PC-9 (cell line): ENCODE results near the gene HMX1. TPM values are rescaled to one million over a fixed set of nuclear protein-coding genes. Genes with fewer than 3 reads are reported as not detected.

ENCODE experiments used
- BruUV-seq: library from RNA; stranded (reverse); fragments of 400-500 nt; replicated peaks from 2 replicates; lab custom pipeline; 2021; lab: Mats Ljungman, UMichigan
- CTCF ChIA-PET: fragments of 300-600 bp; sonication (Branson Sonifier 250); formaldehyde crosslinking; loops from one replicate; lab custom pipeline; 2022; ENCODE audit warnings: antibody characterized with exemption; lab: Charles Lee
- POLR2A ChIA-PET: fragments of 300-600 bp; sonication (Branson Sonifier 250); formaldehyde crosslinking; loops from one replicate; lab custom pipeline; 2022; ENCODE audit warnings: antibody characterized with exemption; ENCODE audit not compliant: unreplicated experiment; lab: Charles Lee
- DNase-seq, 2 experiments: peaks; one replicate each; pipeline versions ENCODE4 v3.0.0 to v3.0.0-alpha.2; 2015 to 2022; ENCODE audit warnings: mixed read lengths in 1 of 2
- H2AFZ ChIP-seq: fragments of 200-600 bp; sonication (generic); 2 replicates; pipeline ENCODE4 v1.8.1; 2017; ENCODE audit warnings: antibody characterized with exemption
- H3F3A ChIP-seq: fragments of 200-600 bp; sonication (generic); 2 replicates; pipeline ENCODE4 v1.8.1; 2017; ENCODE audit warnings: antibody characterized with exemption, mild to moderate bottlenecking, low read depth; ENCODE audit not compliant: insufficient read depth
- H3K27ac ChIP-seq: fragments of 200-600 bp; sonication (generic); 2 replicates; pipeline ENCODE4 v1.6.1; 2016; ENCODE audit warnings: mixed run types
- H3K27me3 ChIP-seq: fragments of 200-600 bp; sonication (generic); 2 replicates; pipeline ENCODE4 v1.6.1; 2016; ENCODE audit warnings: low read depth, mixed run types; ENCODE audit not compliant: insufficient read depth
- H3K36me3 ChIP-seq: fragments of 200-600 bp; sonication (generic); 2 replicates; pipeline ENCODE4 v1.6.1; 2016; ENCODE audit warnings: low read depth, mixed run types
- H3K4me1 ChIP-seq: fragments of 200-600 bp; sonication (generic); replicated peaks from 2 replicates; pipeline ENCODE4 v1.6.1; 2016; ENCODE audit warnings: mixed run types; ENCODE audit not compliant: insufficient read depth
- H3K4me2 ChIP-seq: fragments of 200-600 bp; sonication (generic); 2 replicates; pipeline ENCODE4 v1.6.1; 2017; ENCODE audit warnings: mixed run types
- H3K4me3 ChIP-seq: fragments of 200-600 bp; sonication (generic); 2 replicates; pipeline ENCODE4 v1.6.1; 2016; ENCODE audit warnings: mixed run types
- H3K79me2 ChIP-seq: fragments of 200-600 bp; sonication (generic); 2 replicates; pipeline ENCODE4 v1.6.1; 2017; ENCODE audit warnings: low read depth, mixed run types
- H3K9me2 ChIP-seq: fragments of 200-600 bp; sonication (generic); 2 replicates; pipeline ENCODE4 v1.8.1; 2017; ENCODE audit warnings: mild to moderate bottlenecking; ENCODE audit not compliant: insufficient read depth
- H3K9me3 ChIP-seq: fragments of 200-600 bp; sonication (generic); 2 replicates; pipeline ENCODE4 v1.8.1; 2016; ENCODE audit warnings: low read depth; ENCODE audit not compliant: insufficient read depth
- H4K20me1 ChIP-seq: fragments of 200-600 bp; sonication (generic); 2 replicates; pipeline ENCODE4 v1.8.1; 2017; ENCODE audit not compliant: insufficient read depth
- EZH2 ChIP-seq: fragments of 200-600 bp; sonication (generic); IDR thresholded peaks from 2 replicates; pipeline ENCODE4 v1.8.0; 2017; ENCODE audit warnings: antibody characterized with exemption, low read depth
- intact Hi-C: fragments of 100-400 bp; cut with micrococcal nuclease; formaldehyde crosslinking; loops from one replicate; pipeline ENCODE4 v1.10.0; 2022; ENCODE audit not compliant: unreplicated experiment
- total RNA-seq: library from RNA; stranded (reverse); gene quantifications from 2 replicates; pipeline ENCODE4 v1.2.3, GENCODE V29; 2021
- TF ChIP-seq, protein P1 (sequence below): fragments of 200-600 bp; sonication (generic); conservative IDR thresholded peaks from 2 replicates; pipeline ENCODE4 v1.6.1; 2017; ENCODE audit warnings: mixed run types, antibody characterized with exemption, mild to moderate bottlenecking, moderate library complexity

HMX1 gene
- total RNA-seq, 1 experiment from 2014 or later = not detected

DNA sequence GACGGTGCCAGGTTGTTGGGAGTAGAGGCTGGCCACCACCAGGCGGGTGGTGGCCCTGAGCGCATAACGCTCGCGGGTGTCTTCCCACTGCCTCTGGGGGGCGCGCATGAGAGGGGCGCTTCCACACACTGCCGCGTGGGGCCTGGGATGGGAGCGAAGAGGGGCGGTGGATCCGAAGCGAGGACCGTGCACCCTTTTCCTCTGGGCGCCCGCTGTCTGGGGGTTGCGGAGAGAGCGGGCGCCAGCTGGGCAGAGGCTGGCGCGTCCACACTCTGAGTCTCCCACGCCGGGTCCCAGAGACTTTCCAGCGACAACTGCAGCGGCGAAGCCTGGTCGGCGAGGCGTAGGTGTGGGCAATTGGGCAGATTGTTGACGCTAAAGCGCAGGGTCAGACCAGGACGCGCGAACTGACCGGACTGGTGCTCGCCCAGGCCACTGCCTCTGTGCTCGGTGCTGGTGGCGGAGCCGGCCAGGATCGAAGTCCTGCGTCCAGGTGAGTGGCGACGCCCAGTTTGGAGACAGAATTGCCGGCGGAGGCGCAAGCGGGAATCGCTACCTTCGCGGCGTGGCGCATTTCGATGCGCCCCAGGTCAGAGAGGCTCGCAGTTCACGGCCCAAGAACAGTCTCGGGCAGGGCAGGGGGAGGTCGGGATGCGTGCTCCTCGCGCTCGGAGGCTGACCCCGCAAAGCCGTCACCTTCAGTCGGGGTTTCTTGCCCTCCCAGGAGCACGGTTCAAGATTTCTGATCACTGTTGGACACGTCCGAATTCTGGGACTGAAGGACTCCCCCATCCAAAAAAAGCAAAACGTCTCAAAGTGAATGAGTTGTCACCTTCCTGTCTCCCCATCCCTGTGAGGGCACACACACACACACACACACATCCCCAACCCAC, 2.6 kb upstream of the HMX1 start:
- no TSS peak for BruUV-seq
- Histone ChIP-seq H3K9me2 (no peaks in the 10 kb centered on the region), H3K4me2 (no peak overlapping the region), H3K36me3 (no peaks in the 10 kb centered on the region), H2AFZ (no peak overlapping the region), H3F3A (no peaks in the 10 kb centered on the region), H3K4me3 (no peak overlapping the region), H3K9me3 (no peaks in the 10 kb centered on the region), H3K27ac (no peak overlapping the region), H4K20me1 (no peaks in the 10 kb centered on the region), H3K4me1 (no peaks in the 10 kb centered on the region), H3K27me3 (peaks cover 39% of the 10 kb centered on the region), H3K79me2 (no peaks in the 10 kb centered on the region)
- CTCF ChIA-PET = no interaction called here
- POLR2A ChIA-PET = no interaction called here
- TF ChIP-seq EZH2 = no peak
- TF ChIP-seq, protein P1, sequence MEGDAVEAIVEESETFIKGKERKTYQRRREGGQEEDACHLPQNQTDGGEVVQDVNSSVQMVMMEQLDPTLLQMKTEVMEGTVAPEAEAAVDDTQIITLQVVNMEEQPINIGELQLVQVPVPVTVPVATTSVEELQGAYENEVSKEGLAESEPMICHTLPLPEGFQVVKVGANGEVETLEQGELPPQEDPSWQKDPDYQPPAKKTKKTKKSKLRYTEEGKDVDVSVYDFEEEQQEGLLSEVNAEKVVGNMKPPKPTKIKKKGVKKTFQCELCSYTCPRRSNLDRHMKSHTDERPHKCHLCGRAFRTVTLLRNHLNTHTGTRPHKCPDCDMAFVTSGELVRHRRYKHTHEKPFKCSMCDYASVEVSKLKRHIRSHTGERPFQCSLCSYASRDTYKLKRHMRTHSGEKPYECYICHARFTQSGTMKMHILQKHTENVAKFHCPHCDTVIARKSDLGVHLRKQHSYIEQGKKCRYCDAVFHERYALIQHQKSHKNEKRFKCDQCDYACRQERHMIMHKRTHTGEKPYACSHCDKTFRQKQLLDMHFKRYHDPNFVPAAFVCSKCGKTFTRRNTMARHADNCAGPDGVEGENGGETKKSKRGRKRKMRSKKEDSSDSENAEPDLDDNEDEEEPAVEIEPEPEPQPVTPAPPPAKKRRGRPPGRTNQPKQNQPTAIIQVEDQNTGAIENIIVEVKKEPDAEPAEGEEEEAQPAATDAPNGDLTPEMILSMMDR = no peak
- intact Hi-C loops = no loop called here
- no peak for DNase-seq

DNA sequence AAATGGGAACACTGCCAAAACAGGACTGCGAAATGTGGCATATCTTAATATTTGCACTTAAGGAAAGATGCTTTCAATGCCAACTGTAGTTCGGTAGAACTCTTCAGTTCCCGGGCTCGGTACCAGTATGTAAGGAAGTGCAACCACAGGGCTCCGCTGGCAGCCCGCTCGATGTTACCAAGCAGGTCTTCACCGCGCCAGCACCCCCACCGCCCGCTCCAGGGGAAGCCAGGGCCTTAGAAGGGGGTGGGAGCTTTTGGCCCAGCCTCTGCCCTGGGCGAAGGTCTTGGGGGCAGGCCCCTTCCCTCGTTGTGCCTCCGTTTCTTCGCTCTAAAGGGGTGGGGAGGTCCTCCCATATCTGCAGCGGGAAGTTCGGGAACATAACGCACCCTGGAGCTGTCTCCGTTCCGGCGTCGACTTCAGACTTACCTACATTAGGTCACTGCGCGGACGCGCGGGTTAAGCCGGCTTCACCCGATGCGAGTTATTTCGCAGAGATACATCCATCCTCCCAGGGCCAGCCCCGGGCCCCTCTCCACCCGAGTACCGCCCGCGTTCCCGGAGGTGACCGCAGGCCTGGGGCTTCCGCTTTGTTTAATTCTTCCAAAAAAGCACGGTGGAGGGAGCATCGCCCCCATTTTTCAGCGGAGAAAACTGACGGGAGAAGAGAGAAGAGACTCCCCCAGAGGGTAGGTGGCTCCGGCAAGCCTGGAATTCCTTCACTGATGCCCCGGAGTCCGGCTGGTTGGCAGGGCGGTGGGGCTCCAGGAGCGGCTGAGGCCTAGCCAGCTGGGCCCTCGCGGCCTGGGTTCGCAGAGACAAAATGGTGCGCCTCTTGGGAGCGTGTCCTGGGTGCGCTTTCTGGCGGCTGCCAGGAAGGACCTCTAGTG, 1.0 kb upstream of the HMX1 start:
- TF ChIP-seq, protein P1 = no peak
- TF ChIP-seq EZH2 = no peak
- H3F3A ChIP-seq = no peaks in the 10 kb centered on the region
- no peaks in the 10 kb centered on the region for H3K9me3 ChIP-seq
- H3K79me2 ChIP-seq = no peaks in the 10 kb centered on the region
- no TSS peak for BruUV-seq
- H3K4me3 ChIP-seq = no peak overlapping the region
- ChIA-PET CTCF (no interaction called here), POLR2A (no interaction called here)
- H3K4me2 ChIP-seq = no peak overlapping the region
- peaks cover 25% of the 10 kb centered on the region; the same call in 1 of the 2 replicates for H3K27me3 ChIP-seq
- no peaks in the 10 kb centered on the region for H3K36me3 ChIP-seq
- H3K27ac ChIP-seq = no peak overlapping the region
- no peaks in the 10 kb centered on the region for H3K4me1 ChIP-seq
- no peak overlapping the region for H2AFZ ChIP-seq
- H4K20me1 ChIP-seq = no peaks in the 10 kb centered on the region
- H3K9me2 ChIP-seq = no peaks in the 10 kb centered on the region
- intact Hi-C loops = no loop called here
- no peak for DNase-seq

- no TSS peak for BruUV-seq
- Histone ChIP-seq H3F3A (no peaks in the 10 kb centered on the region), H3K4me2 (no peak overlapping the region), H3K36me3 (no peaks in the 10 kb centered on the region), H4K20me1 (no peaks in the 10 kb centered on the region), H3K4me3 (no peak overlapping the region), H3K9me3 (no peaks in the 10 kb centered on the region), H3K4me1 (no peaks in the 10 kb centered on the region), H3K79me2 (no peaks in the 10 kb centered on the region), H3K9me2 (no peaks in the 10 kb centered on the region), H3K27me3 (peaks cover 17% of the 10 kb centered on the region; the same call in 1 of the 2 replicates), H3K27ac (no peak overlapping the region), H2AFZ (no peak overlapping the region)
- DNase-seq = no peak
- ChIA-PET CTCF (no interaction called here), POLR2A (no interaction called here)
- intact Hi-C loops = no loop called here
- no peak for TF ChIP-seq EZH2
- TF ChIP-seq, protein P1 = no peak
Measured at GRCh38 chr4:8870647-8871416, 807 bp downstream of the HMX1 start.
